ENCODE results near the gene FOXN3.

- TF ChIP-seq CTCF (IDR thresholded peaks at IDR 0.05; ENCODE audit: extremely low read depth in 1 of 2, insufficient read depth in 1 of 2, low read depth in 1 of 2, low read length in 2 of 2) (no peak), POLR2A (IDR thresholded peaks at IDR 0.05; ENCODE audit: low read depth, low read length) (no peak), EZH2 (IDR thresholded peaks at IDR 0.05; ENCODE audit: borderline replicate concordance, low read depth, low read length, severe bottlenecking) (no peak), POLR2AphosphoS5 (IDR thresholded peaks at IDR 0.05; ENCODE audit: insufficient read depth, low read depth, low read length) (no peak), GATA2 (IDR thresholded peaks at IDR 0.05; ENCODE audit: insufficient read depth, insufficient read length, low read depth, low read length) (no peak)
- TF ChIP-seq, protein P1, sequence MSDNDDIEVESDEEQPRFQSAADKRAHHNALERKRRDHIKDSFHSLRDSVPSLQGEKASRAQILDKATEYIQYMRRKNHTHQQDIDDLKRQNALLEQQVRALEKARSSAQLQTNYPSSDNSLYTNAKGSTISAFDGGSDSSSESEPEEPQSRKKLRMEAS (IDR thresholded peaks at IDR 0.05; ENCODE audit: insufficient read depth, insufficient read length) = no peak
Observed at GRCh38 chr14:89187501-89187900, 229.5 kb downstream of the FOXN3 start.
